Measurements from ENCODE around the gene CSNK1D.
"Not testable (repeated sequence)": the region's sequence is repeated elsewhere in the genome, so short reads cannot be mapped to it uniquely, and the experiment has no call there.

Gene CSNK1D

DNA sequence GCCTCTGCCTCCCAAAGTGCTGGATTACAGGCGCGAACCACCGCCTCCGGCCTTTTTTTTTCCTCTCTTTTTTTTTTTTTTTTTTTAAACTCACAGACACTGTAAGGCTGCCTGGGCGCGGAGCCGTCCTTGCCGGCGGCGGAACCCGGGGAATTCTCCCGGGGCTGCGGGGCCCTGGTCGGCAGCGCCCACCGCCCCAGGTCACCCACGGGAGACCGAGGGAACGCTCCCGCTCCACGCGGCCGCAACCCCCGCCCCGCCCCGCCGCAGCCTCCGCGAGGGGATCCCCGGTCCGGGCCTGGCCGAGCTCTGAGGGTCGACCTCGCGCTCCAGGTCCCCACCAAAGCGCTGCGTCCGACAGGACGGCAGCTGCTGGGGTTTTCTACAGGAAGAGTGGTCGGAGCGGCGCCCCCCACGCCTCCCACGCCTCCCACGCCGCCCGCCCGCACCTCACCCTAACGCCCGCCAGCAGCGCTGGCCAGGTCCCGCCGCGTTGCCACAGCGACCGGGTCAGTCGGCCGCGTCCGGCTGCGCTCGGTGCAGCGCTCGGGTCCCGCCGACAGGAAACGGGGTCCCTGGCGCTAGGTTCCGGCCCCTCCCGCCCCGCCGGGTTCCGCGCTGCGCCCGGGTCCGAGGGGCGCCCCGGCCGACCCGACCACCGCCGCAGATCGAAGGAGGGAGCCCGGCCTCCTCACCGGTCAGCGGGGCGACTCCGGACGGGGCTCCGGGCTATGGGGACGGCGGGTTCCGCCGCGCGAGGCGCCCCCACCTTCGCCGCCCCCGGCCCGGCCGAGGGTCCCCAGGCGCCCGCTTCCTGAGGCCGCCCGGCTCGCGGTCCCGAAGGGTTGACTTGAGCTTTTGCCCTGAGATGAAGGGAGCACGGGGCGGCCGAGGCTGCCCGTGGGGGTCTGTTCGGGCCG is 60.9 kb downstream of the CSNK1D start, which contains the start of gene CCDC57:
TSS of gene CCDC57 (minus strand) at position 512 of the 920 bp plus-strand sequence. CDS start 10,898 bp downstream, outside the sequence.
- peak; percentile 86 for DNase-seq

DNA sequence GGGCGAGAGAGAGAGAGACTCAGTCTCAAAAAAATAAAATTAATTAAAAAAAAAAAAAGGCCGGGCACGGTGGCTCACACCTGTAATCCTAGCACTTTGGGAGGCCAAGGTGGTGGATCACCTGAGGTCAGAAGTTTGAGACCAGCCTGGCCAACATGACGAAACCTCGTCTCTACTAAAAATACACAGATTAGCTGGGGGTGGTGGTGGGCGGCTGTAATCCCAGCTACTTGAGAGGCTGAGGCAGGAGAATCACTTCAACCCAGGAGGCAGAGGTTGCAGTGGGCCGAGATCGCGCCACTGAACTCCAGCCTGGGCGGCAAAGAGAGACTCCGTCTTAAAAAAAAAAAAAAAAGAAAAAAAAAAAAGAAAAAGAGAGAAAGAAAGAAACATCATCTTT is 62.8 kb downstream of the CSNK1D start:
- DNase-seq, result not testable (repeated sequence)

DNA sequence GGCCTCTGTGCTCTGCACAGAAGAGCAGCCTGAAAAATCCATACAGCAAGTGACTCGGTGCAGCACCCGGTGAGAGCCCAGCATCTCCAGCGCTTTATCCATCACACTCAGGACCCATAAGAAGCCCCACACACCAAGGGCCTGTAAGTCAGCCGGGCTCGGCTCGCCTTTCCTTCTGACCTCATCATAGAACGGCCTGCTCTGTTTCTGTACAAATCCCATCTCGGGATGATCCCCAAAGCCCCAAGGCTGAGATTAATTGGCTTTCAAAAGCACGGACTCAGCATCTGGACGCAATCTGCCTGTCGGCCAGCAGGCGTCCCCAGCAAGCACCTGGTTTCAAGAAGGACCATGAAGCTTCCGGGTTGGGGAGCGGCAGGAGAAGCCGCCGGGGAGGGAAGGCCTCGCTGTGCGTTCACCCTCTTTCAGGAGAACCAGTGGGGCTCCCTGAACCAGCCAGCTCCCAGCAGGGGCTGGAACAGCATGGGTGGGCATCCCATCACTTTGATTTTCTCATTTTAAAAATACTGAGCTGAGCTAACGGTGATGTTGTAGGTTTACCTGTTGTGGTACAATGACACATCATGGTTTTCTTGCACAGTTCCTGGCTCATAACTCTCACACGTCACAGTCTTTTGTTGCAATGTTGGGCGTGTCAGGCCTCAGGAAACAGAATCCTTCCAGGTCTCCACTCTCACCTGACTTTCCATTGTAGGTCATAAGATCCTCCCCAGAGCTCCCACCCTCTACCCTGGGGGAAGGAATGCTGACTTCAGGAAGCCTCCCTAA is 67.6 kb downstream of the CSNK1D start:
- DNase-seq, result peak; percentile 90

DNA sequence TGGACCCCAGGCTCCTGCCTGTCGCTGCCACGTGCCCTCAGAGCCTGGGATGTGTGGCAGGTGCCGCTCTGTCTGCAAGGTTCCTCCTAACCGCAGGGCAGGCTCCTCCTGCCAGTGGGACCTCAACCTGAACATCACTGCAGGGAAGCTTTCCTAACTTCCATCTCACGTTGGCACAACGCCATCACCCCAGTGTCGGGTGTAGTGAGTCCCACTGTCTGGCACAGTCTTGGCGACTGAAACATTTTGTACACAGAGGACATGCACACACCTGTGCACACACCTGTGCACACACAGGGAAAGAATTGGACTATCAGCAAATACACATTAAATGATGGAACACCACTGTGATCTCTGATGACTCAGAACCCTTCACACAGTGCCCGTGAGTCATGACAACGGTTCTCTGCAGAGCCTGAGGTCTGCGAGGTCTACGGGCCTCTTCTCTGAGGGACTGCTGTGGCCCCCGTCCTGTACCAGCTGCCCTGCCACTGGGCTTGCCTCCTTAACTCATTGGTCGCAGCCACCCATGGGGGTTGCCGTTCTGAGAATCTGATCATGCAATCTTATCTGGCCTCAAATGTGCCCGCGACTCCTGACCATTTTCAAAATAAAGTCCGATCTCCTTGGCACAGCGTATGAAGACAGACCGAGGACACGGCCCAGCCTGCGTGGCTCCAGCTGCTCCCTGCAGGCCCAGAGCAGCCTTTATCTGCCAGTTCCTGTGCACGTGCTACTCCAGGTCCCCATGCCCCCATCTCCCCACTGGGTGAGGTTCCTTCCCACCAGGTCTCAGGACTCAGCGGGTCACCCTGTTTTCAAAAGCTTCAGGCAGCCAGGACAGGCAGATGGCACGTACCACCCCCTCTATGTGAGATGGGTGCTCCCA is 68.4 kb downstream of the CSNK1D start:
- DNase-seq, result peak; percentile 48

DNA sequence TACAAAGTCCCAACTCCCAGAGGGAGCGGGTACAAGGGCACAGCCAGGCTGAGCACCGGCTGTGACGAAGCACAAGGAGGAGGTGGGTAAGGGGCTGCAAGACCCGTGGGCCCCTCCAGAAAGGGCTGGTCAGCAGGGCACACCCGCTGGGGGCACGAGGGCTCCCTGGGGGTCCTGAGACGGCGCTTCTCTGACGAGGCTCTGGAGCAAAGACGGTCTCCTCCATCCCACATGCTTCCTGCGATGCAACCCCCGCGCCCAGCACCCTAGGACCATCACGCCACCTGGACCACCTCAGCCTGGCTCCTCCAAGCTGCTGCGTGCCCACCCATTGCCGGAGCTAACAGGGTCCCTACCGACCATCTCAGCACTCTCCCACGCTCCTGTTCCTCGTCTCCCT is 69.6 kb downstream of the CSNK1D start:
- DNase-seq, result no peak

DNA sequence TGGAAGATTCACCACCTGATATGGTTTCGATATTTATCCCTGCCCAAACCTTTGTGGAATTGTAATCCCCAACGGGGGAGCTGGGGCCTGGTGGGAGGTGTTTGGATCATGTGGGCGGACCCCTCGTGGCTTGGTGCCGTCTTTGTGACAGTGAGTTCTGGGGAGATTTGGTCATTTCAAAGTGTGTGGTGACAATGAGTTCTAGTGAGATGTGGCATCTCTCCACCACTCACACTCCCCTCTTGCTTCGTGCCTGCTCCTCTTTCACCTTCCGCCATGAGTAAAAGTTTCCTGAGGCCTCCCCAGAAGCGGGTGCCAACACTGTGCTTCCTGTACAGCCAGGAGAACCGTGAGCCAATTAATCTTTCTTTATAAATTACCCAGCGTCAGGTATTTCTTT is 70.5 kb downstream of the CSNK1D start:
- no peak for DNase-seq

DNA sequence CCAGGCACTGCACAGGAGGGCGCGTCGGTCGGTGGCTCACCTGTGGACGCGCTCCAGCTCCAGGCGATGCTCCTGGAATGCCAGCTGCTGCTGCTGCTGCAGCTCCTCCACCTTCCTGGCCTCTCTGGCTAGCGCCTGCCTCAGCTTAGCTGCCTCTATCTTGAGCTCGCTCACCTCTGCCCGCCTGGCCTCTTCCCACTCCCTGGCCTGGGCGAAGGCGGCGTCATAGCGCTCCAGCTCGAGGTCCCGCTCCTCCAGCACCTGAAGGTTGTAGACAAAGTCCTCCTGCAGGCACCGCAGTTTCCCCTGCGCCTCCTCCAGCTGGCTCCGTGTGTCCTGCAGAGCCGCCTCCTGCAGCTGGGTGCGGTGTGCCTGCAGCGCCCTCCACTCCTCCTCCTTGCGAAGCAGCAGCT is 72.0 kb downstream of the CSNK1D start:
- DNase-seq, result no peak

DNA sequence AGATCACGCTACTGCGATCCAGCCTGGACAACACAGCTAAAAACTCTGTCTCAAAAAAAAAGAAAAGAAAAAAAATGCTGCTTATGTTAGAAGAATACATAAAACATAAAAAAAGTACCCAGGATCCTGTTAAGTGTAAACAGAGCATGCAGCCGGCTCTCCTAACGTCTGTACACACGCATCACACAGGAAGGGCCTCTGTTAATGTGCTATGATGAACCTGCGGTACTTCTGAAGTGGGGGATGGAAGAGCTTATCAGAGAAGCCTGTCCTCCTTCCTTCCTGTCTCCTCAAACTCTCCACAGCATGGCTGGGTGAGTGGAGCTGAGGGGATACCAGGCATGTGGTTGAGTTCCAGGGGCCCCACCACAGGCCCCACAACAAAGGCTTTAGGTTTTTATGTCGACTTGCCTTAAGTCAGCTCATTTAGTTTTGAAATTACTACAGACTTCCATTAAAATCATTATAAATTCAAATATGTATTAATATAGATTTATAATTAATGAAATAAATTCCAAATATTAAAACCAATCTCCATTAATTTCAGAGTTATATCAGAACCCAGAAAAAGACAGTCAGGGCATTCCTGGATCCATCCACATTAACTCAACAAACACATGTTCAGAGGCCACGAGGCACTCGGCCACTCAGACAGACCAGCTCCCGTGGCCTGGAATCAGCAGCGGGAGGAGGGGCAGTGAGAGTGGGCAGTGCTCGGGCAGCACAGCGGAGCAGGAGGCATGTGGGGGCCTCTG is 72.6 kb downstream of the CSNK1D start:
- no peak for DNase-seq

DNA sequence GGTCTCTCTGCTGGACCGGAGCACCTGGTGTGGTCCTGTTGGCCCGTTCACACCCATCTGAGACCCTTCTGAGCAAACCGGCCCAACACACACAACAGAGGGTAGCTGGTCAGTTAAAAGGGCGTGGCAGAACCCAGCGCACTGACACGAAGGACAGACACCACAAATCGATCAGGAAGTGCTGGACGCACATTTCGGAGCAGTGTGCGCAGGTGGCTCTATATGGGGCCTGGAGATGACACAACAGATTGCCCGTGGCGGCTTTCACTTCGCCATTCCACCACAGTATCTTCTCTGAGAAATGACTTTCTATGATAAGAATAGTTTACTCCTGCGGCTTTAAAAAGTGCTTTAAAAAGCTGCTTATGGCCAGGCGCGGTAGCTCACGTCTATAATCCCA is 73.4 kb downstream of the CSNK1D start:
- no peak for DNase-seq

DNA sequence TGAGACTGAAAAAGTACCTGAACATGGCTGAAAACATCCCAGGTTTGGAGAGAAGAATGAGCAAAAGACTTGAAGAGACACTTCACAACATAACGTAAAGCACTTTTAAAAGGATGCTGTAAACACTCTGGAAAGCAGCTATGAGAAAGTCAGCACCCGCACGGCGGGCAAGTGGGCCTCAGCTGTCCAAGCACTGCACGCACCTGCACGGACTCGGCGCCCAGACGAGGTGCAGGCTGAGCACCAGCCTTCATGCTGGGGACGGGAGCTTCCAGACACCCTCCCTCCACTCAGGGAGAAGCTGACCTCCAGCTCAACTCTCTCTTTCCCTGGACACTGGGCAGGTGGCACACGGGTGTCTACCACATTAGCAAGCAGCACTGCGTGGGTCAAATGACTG is 74.0 kb downstream of the CSNK1D start:
- no peak for DNase-seq

DNA sequence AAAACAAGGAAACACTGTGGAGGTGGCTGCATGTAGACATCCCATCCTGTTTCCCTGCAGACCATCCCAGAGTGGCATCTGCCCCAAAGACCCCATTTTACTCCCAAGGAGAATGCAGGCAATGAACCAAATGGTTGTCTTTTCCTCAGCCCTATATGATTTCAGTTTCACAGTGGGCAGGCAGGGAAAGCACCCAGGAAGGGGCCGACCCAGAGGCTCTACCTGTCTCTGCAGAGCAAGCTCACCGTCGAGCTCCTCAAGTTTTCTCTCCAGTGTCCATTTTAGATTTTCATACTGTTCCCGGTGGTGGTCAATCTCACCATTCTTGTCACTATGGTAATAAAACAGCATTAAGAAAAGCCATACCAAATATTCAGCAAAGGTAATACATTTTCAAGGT is 75.4 kb downstream of the CSNK1D start:
- DNase-seq, result no peak

DNA sequence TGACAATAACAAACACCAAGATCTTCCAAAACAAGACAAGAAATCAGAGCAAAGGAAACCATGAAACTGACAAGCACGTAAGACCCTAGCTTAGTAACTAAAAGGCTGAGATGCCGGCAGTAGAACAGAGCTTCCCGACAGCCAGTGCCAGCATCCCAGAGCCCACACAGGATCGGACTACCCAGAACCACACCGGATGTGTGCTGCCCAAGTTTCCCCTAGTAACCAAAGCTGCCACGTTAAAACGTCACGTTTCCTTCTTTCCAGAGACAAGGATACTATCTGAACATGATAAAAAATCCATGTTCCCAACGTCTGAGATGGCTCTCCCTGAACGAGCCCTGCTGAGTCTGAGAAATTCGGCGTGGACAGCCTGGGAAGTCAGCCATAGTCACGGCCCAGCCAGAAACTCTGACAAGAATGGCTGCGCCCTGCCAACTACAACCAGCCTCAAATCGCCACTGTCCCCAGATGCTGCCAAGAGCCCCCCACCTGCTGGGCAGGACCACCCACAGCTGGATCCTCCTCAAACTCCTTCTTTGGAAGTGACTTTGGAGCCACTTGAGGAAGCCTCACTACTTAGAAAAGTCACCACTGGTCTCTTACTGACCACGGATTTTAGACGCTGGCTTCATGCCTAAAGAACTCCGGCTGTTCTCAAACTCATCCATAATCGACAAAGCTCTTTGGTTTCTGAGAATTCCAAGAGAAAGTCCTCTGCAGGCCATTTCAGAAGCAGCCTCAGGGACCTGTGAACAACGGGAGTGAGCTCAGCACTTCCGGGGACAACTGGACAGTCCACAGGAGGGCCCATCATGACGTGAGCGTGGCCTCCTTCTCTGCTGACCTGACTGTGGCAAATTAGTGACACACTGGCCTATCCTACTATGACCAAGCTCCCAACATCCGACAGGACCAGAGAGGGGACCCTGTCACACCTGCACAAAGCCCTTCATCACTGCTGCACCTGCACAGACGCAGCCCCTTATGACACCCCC is 77.5 kb downstream of the CSNK1D start:
- no peak for DNase-seq

DNA sequence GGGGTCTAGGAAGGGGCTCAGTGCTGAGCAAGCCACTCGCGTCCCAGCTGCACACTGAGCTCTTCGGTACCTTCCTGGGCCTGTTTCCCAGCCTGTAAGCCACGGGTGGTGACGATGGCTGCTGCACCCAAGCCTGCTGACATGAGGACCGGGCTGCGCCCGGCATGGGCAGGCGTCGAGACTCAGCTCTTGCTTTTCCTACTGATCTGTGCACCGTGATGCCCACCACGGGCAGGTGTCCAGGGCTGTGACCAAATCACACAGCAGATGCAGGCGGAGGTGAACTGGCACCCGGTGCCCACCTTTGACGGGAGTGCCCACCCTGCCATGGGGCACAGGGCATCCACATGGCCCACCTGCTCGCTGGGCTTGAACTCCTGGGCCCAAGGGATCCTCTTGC is 78.7 kb downstream of the CSNK1D start:
- DNase-seq, result no peak

DNA sequence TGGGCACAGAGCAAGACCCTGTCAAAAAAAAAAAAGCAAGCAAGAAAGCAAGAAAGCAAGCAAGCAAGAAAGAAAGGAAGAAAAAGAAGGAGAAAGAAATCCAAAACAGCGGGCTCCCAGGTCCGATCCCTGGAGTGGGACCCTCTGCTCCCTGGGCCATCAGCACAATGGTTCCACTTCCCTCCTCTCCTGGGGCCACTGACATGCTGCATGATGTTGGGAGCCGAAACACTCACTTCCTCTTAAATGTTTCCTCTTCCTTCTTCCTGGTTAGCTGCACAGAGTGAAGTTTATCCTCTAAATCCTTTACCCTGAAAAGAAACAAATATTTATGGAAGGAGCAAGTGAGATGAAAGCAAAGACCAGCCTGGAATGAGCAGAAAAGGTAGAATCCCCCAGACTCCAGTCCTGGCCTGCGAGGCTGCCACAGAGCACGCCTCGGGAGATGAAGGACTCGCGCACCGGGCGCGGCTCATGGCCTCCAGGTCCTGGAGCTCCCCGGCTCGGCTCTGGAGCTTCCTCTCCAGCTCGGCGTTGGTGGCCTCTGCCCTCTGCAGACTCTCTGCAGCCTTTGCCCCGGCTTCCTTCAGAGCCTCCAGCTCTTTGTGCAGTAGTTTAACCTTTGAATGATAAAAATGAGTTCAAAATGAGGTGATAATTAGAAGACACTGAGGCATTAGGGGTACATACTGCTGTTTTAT is 79.8 kb downstream of the CSNK1D start:
- DNase-seq, result peak; percentile 75

DNA sequence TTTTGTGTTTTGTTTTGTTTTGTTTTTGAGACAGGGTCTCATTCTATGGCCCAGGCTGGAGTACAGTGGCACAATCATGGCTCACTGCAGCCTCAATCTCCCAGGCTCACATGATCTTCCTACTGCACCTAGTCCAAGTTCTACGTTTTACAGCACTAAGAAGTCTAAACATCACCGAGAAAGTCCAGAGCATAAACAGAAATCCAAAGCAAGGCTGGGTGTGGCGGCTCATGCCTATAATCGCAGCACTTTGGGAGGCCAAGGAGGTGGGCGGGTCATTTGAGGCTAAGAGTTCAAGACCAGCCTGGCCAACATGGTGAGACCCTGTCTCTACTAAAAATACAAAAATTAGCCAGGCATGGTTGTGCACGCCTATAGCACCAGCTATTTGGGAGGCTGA is 80.5 kb downstream of the CSNK1D start:
- DNase-seq, result not testable (repeated sequence)
